ENCODE results near the gene KCNQ5.

KCNQ5 gene

GRCh38 chr6:72650081-72650745 lies 28.3 kb downstream of the KCNQ5 start:
- no peak overlapping the region for H3K4me3 ChIP-seq (ENCODE audit: low read depth, low read length)
- TF ChIP-seq PRDM6 (tag by site-specific recombination; IDR thresholded peaks at IDR 0.05) = 0 out of 2 replicates have a peak, but pooled peaks have one; percentile 17
- TF ChIP-seq ZNF549 (tag by site-specific recombination; IDR thresholded peaks at IDR 0.05) = no peak
- CTCF ChIA-PET = interaction anchor here (0.9 to 1.2 kb wide), 3 partner anchors 28 to 34 kb away, joined by 4 read pairs; partner anchors contain the start of gene KCNQ5
- H3K36me3 ChIP-seq (ENCODE audit: control insufficient read depth in 2 of 2, insufficient read depth in 1 of 2, low read length in 2 of 2) = no peaks in the 10 kb centered on the region
- POLR2A ChIA-PET = no interaction called here
- no peaks in the 10 kb centered on the region for H3K9me3 ChIP-seq (ENCODE audit: control insufficient read depth, insufficient read depth, low read depth, low read length)
- H3K4me1 ChIP-seq (ENCODE audit: control insufficient read depth, insufficient read depth, low read length) = peaks cover 8% of the 10 kb centered on the region
- H3K27ac ChIP-seq (ENCODE audit: extremely low read depth, low read depth, low read length) = no peak overlapping the region

- Histone ChIP-seq H3K36me3 (ENCODE audit: control insufficient read depth in 2 of 2, insufficient read depth in 1 of 2, low read length in 2 of 2) (no peaks in the 10 kb centered on the region), H3K4me3 (ENCODE audit: low read depth, low read length) (no peak overlapping the region), H3K4me1 (ENCODE audit: control insufficient read depth, insufficient read depth, low read length) (peaks cover 8% of the 10 kb centered on the region), H3K27ac (ENCODE audit: extremely low read depth, low read depth, low read length) (no peak overlapping the region), H3K9me3 (ENCODE audit: control insufficient read depth, insufficient read depth, low read depth, low read length) (no peaks in the 10 kb centered on the region)
- POLR2A ChIA-PET = no interaction called here
- CTCF ChIA-PET = no interaction called here
- no peak for TF ChIP-seq ZNF146 (tag by site-specific recombination; IDR thresholded peaks at IDR 0.05)
- no peak for TF ChIP-seq ZBTB49 (tag by site-specific recombination; IDR thresholded peaks at IDR 0.05; ENCODE audit: low read depth)
- TF ChIP-seq PRDM6 (tag by site-specific recombination; IDR thresholded peaks at IDR 0.05) = peak; percentile 26; the same call in 1 of the 2 replicates
Measured at GRCh38 chr6:72651174-72651573, 29.3 kb downstream of the KCNQ5 start.

GRCh38 chr6:72651967-72652956 lies 30.4 kb downstream of the KCNQ5 start:
- no peak overlapping the region for H3K4me3 ChIP-seq (ENCODE audit: low read depth, low read length)
- TF ChIP-seq ZNF37A (tag by site-specific recombination; IDR thresholded peaks at IDR 0.05) (no peak), ZNF398 (tag by site-specific recombination; IDR thresholded peaks at IDR 0.05) (peak; percentile 51; the same call in 1 of the 2 replicates), SCRT1 (tag by site-specific recombination; IDR thresholded peaks at IDR 0.05; ENCODE audit: borderline replicate concordance) (no peak), ZNF138 (tag by site-specific recombination; IDR thresholded peaks at IDR 0.05; ENCODE audit: borderline replicate concordance) (no peak), TCF7L2 (IDR thresholded peaks at IDR 0.05; ENCODE audit: borderline replicate concordance, low read depth, low read length) (no peak), RBAK (tag by site-specific recombination; IDR thresholded peaks at IDR 0.05) (no peak), ZNF626 (tag by site-specific recombination; IDR thresholded peaks at IDR 0.05) (no peak), ZNF132 (tag by site-specific recombination; IDR thresholded peaks at IDR 0.05; ENCODE audit: borderline replicate concordance) (no peak), ZNF610 (tag by site-specific recombination; IDR thresholded peaks at IDR 0.05; ENCODE audit: borderline replicate concordance) (no peak), ZNF521 (tag by site-specific recombination; IDR thresholded peaks at IDR 0.05) (no peak), ZNF239 (tag by site-specific recombination; IDR thresholded peaks at IDR 0.05) (no peak), ZNF366 (tag by site-specific recombination; conservative IDR thresholded peaks at IDR 0.05) (peak; percentile 28; the same call in 1 of the 2 replicates), ZNF600 (tag by site-specific recombination; IDR thresholded peaks at IDR 0.05) (0 out of 2 replicates have a peak, but pooled peaks have one; percentile 31), PRDM1 (tag by site-specific recombination; IDR thresholded peaks at IDR 0.05) (peak; percentile 62)
- peaks cover 8% of the 10 kb centered on the region for H3K4me1 ChIP-seq (ENCODE audit: control insufficient read depth, insufficient read depth, low read length)
- CTCF ChIA-PET = interaction anchor here (0.8 kb wide), 1 partner anchor 27 kb away, joined by 3 read pairs; no protein-coding TSS in a partner anchor
- no peaks in the 10 kb centered on the region for H3K36me3 ChIP-seq (ENCODE audit: control insufficient read depth in 2 of 2, insufficient read depth in 1 of 2, low read length in 2 of 2)
- no peak overlapping the region for H3K27ac ChIP-seq (ENCODE audit: extremely low read depth, low read depth, low read length)
- POLR2A ChIA-PET = no interaction called here
- H3K9me3 ChIP-seq (ENCODE audit: control insufficient read depth, insufficient read depth, low read depth, low read length) = no peaks in the 10 kb centered on the region

All from HEK293 (cell line).